Germinal center (tissue), 1 donor: ENCODE data around the gene AMPH.
A peak's percentile ranks its signal among the peaks of the same experiment; 100 is the strongest.

Experiments
- DNase-seq: peaks from one replicate; pipeline ENCODE4 v3.0.0; 2012; ENCODE audit warnings: mixed read lengths, low spot score

Gene AMPH

GRCh38 chr7:38462819-38463218 is 168.4 kb downstream of the AMPH start:
- no peak for DNase-seq

- no peak for DNase-seq
Observed at GRCh38 chr7:38461887-38462286, 169.3 kb downstream of the AMPH start.

- DNase-seq, result no peak
Observed at GRCh38 chr7:38453826-38454225, 177.3 kb downstream of the AMPH start.

- no peak for DNase-seq
Observed at GRCh38 chr7:38453168-38453567, 178.0 kb downstream of the AMPH start.

GRCh38 chr7:38452681-38453108 is 178.5 kb downstream of the AMPH start:
- no peak for DNase-seq

GRCh38 chr7:38451840-38452239 is 179.3 kb downstream of the AMPH start:
- no peak for DNase-seq

- no peak for DNase-seq
Observed at GRCh38 chr7:38448584-38449234, 182.5 kb downstream of the AMPH start.

GRCh38 chr7:38448054-38448453 is 183.1 kb downstream of the AMPH start:
- no peak for DNase-seq

- DNase-seq, result no peak
Observed at GRCh38 chr7:38438970-38439369, 192.2 kb downstream of the AMPH start.

GRCh38 chr7:38432671-38433070 is 198.5 kb downstream of the AMPH start:
- no peak for DNase-seq

GRCh38 chr7:38432080-38432479 is 199.1 kb downstream of the AMPH start:
- DNase-seq, result no peak

GRCh38 chr7:38429057-38429456 is 202.1 kb downstream of the AMPH start:
- no peak for DNase-seq

GRCh38 chr7:38428041-38428440 is 203.1 kb downstream of the AMPH start:
- DNase-seq, result no peak

- DNase-seq, result no peak
Observed at GRCh38 chr7:38427279-38427955, 203.8 kb downstream of the AMPH start.

GRCh38 chr7:38425509-38425908 is 205.7 kb downstream of the AMPH start:
- peak; percentile 21 for DNase-seq

- DNase-seq, result no peak
Observed at GRCh38 chr7:38424750-38425463, 206.3 kb downstream of the AMPH start.

- DNase-seq, result no peak
Observed at GRCh38 chr7:38413784-38414183, 217.4 kb downstream of the AMPH start.

GRCh38 chr7:38411404-38411803 is 219.8 kb downstream of the AMPH start:
- no peak for DNase-seq

- DNase-seq, result no peak
Observed at GRCh38 chr7:38410056-38410455, 221.1 kb downstream of the AMPH start.

GRCh38 chr7:38409531-38409930 is 221.6 kb downstream of the AMPH start:
- DNase-seq, result no peak

- DNase-seq, result peak; percentile 56
Observed at GRCh38 chr7:38398725-38399321, 232.3 kb downstream of the AMPH start.

- no peak for DNase-seq
Observed at GRCh38 chr7:38396852-38397251, 234.3 kb downstream of the AMPH start.
